HG03565 (cell line): Measurements from ENCODE around the gene ARL8A.
"Not testable (repeated sequence)": the region's sequence is repeated elsewhere in the genome, so short reads cannot be mapped to it uniquely, and the experiment has no call there.

Experiments used
- ATAC-seq: cut with Tn5 transposase; IDR thresholded peaks from one replicate; pipeline ENCODE4 v1.9.1; 2021; ENCODE audit warnings: mild to moderate bottlenecking, moderate library complexity; ENCODE audit not compliant: unreplicated experiment

Gene ARL8A

DNA sequence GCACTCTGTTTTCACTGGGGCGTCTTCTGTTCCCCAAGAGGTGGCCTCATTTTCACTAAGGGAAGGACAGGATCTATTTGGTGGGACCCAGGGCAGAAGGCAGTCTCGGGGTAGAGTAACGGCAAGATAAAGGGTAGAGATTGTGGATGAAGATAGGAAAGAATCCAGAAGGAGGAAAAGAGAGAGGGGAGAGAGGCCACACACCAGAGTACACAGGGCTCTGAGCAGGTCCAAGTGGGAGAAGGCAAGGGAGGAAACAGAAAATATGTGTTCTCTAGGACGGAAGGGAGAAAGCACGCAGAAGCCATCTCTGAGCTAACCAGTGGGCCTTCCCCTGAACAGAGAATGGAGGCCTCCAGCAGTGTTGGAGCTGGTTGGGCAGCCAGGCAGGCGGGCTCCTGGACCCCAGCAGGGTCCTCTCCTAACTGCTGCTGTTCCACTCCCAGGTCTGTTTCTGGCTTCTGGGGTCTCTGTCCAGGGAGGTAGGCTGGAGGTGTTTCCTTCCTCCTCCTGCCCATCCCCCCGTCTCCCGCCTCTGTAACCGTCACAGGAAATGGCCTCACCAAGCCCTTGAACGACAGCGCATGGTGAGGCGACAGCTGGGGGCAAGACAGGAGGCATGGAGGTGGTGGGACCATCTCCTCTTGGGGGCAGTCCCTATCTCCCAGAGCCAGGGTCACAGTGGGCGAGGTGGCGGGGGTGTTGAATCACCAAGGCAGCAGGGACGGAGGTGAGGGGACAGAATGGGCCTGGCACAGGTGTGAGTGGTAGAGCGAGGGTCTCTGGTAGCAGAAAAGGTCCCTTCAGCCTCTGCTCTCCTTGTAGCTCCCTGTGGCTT is 15.2 kb upstream of the ARL8A start:
- ATAC-seq = no peak

DNA sequence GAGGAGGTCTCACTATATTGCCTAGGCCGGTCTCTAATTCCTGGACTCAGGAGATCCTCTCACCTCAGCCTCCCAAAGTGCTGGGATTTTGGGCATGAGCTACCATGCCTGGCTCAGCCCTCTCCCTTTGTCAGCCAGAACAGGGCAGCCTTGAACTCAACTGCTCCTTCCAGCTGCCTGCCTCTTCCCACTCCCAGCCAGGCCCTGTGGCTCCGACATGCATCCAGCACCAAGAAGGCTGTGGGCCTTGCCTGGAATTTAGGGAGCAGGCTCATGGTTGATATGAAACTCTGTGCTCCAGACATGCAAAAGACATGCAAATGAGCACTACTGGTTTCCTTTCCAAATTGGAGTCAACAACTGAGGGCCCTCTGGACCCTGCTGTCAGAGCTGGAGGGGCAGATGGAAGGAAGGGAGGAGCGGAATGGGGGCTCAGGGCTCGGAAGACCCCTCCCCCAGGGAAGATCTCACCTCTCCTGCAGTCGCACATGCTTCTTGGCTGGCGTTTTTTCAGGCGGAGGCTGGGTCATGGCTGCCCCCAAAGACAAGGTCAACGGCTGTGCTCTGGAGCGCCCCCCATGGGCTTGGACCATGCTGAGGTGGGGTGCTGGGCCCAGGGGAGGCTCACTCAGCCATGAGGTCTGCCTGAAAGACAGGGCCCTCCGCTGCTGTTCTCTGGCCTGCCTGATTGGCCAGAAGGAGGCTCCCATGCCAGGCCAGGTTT is 14.4 kb upstream of the ARL8A start:
- no peak for ATAC-seq

GRCh38 chr1:202157945-202158344 is 13.4 kb upstream of the ARL8A start:
- ATAC-seq = no peak

- no peak for ATAC-seq
These were observed 12.1 kb upstream of the ARL8A start for GRCh38 chr1:202156590-202156989.

GRCh38 chr1:202155478-202156021 is 11.0 kb upstream of the ARL8A start:
- ATAC-seq = no peak

DNA sequence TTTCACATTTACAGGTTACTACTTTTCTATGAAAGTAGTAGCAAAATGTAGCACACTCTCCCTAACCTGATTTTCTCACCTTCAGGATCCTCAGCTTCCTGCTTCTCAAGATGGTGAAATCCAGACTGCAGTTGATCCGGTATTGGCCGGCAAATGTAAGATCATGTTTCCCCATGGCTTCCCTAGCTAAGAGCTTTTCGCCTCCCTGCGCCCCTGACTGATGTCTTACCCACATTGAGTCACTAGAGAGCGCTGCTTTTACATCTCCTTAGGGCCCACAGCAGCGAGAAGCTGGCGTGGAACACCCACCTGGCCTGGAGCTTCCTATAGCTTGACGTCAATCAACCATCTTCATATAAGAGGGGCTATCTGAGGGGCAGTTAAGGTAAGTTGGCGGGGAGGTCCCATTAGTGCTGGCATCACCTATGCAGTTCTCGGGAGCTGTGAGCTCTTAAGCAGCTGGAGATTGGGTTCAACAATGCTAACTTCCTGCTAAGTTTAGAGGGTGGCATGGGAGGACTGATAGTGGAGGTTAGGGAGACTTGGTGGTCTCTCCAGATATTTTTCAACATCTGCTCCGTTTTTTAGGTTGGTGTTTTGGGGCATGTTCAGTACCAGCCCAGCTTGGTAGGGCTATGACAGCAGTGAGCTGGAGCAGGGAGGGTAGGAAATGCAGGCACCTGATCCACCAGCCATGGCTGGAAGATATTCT is 10.4 kb upstream of the ARL8A start:
- ATAC-seq = no peak

DNA sequence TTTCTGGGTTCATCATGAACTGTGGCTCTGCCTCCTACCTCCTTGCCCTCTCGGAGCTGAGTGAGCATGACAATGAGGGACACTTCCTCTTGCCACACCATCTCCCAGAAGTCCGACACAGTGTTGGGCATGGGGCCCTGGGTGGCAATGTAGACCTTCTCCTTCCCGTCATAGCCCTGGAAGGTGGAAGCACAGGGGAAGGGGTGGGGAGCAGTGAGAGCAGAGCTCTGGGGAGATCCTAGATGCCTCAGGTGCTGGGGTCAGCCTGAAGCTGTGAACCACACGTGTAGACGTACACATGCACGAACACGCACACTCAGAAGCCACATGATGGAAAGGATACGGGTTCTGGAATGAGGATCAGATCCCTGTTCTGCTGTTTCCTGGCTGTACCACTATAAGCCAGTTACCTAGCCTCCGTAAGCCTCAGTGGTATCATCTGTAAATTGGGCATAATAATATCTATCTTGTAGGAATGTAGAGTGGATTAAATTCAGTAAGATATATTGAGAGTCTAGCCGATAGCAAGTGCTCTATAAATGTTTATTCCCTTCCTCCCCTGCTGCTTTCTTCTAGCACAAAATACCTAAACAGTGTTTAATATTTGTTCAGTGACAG is 9.7 kb upstream of the ARL8A start:
- ATAC-seq = no peak

- no peak for ATAC-seq
These were observed 8.7 kb upstream of the ARL8A start for GRCh38 chr1:202153284-202153683.

DNA sequence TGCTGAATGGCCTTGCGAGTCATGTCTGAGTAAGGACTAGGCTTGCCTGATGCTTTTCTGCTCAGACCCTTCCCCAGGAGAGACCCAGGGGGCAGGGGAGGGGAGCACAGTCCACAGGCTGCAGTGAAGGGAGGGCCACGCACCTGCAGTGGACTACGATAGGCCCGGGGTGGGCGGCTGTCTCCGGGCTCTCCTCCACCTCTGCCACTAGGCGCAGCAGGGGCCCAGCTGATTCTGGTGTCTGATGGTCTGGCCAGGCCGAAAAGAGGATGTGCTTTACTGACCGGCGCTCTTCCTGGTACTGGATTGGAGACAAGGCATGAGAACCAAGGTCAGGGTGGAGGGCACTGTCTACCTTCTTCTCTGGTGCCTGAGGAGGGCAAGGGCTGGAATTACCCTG is 7.9 kb upstream of the ARL8A start:
- no peak for ATAC-seq

DNA sequence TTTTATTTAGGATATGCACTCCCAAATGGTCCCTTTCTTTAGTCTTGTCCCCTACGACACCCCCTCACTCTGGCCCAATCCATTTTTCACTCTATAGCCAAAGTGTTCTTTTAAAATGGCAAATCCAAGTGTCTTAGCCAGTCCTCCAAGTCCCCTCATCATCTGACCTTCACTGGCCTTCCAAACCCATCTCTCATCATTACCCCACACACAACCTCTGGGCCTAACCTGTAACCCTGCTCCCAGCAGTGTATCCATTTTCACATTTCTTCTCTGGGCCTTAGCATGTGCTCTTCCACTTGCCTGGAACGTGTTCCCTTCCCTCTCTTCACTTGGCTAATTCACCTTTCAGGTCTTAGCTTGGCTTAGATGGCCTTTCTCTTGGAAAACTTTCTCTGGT is 6.5 kb upstream of the ARL8A start:
- no peak for ATAC-seq

DNA sequence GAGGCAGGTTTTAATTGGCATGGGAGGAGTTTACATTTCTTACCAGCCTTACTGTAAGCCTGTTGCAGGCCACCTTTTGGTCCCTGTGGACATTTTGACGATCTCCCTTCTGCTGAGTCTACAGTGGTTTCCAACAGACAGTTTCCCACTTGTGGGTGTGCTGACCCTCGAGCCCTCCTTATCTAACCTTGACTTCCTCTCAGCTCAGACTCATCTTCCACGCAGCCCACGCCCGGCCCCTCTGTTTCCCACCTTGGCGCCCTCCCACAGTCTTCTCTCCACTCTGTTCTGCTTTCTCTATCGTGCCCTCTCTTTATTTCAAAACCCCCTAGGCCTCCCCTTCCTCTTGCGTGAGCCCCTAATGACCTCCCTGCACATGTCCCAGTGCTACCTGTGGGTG is 6.1 kb upstream of the ARL8A start:
- no peak for ATAC-seq

GRCh38 chr1:202150187-202150586 is 5.7 kb upstream of the ARL8A start:
- no peak for ATAC-seq

- no peak for ATAC-seq
These were observed 5.0 kb upstream of the ARL8A start for GRCh38 chr1:202149566-202149965.

DNA sequence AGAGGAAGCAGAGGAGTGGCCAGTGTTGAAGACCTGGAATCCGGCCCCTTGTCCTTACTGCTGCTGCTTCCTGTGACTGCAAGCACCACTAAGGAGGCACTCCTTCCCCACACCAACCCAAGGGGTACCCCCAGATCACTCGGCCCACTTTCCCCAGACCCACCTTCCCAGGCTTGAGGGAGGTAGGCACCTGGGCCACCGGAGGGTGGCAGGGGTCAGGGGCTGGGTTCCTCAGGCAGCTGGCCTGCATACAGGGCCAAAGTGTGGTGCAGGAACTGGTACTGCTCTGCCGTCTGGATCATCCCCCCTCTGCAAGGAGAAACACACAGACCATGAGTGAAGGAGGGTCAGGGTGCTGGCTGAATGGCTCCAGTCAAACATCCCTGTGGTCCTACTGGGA is 3.9 kb upstream of the ARL8A start:
- ATAC-seq = no peak

- ATAC-seq = no peak
These were observed 2.5 kb upstream of the ARL8A start for GRCh38 chr1:202146993-202147392.

DNA sequence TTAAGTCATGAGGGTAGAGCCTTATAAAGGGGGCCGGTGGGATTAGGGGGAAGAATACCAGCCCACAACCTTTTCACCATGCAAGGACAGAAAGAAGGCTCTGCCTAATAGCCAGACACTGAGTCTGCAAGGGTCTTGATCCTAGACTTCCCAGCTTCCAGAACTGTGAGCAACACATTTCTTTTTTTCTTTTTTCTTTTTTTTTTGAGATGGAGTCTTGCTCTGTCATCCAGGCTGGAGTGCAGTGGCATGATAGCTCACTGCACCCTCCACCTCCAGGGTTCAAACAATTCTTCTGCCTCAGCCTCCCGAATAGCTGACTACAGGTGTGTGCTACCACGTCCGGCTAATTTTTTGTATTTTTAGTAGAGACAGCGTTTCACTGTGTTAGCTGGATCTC is 1.7 kb upstream of the ARL8A start:
- no peak for ATAC-seq

DNA sequence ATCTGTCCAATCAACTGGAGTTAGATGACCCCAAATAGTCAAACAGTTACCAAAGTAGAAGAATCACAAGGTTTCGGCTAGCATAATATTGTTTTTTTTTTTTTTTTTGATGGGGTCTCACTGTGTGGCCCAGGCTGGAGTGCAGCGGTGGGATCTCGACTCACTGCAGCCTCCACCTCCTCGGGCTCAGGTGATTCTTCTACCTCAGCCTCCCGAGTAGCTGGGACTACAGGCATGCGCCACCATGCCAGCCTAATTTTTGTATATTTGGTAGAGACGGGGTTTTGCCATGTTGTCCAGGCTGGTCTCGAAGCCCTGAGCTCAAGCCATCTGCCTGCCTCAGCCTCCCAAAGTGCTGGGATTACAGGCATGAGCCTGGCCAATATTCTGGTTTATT is 1.2 kb upstream of the ARL8A start:
- ATAC-seq = not testable (repeated sequence)

- ATAC-seq = no peak
These were observed 669 bp upstream of the ARL8A start for GRCh38 chr1:202145068-202145743.

GRCh38 chr1:202143768-202144401 is 652 bp downstream of the ARL8A start:
- no peak for ATAC-seq
